OCI-LY7 (cell line): ENCODE measurements around the gene STARD3. TPM values are rescaled to one million over a fixed set of nuclear protein-coding genes. Genes with fewer than 3 reads are reported as not detected.
A peak's percentile ranks its signal among the peaks of the same experiment; 100 is the strongest.
"Not testable (repeated sequence)": the region's sequence is repeated elsewhere in the genome, so short reads cannot be mapped to it uniquely, and the experiment has no call there.

Experiments
- Bru-seq: library from RNA; stranded (reverse); fragments of 400-500 nt; gene quantifications from one replicate; lab custom pipeline; 2021; lab: Mats Ljungman, UMichigan
- BruChase-seq, 2 experiments: library from RNA; stranded (reverse); fragments of 400-500 nt; gene quantifications; one replicate each; lab custom pipeline; 2021; lab: Mats Ljungman, UMichigan
- BruUV-seq: library from RNA; stranded (reverse); fragments of 400-500 nt; replicated peaks from 2 replicates; lab custom pipeline; 2021; lab: Mats Ljungman, UMichigan
- CTCF ChIA-PET: fragments of 300-600 bp; sonication (Branson Sonifier 250); formaldehyde crosslinking; loops from one replicate; lab custom pipeline; 2022; ENCODE audit warnings: antibody characterized with exemption; ENCODE audit not compliant: unreplicated experiment; lab: Charles Lee
- POLR2A ChIA-PET: fragments of 300-600 bp; sonication (Branson Sonifier 250); formaldehyde crosslinking; loops from one replicate; lab custom pipeline; 2022; ENCODE audit warnings: antibody characterized with exemption; lab: Charles Lee
- DNase-seq: peaks from one replicate; pipeline ENCODE4 v3.0.0-alpha.2; 2015; ENCODE audit warnings: low spot score
- H2AFZ ChIP-seq: fragments of 200-600 bp; sonication (generic), shearing (Covaris generic); 2 replicates; pipeline ENCODE4 v1.6.1; 2014; ENCODE audit warnings: mild to moderate bottlenecking, antibody characterized with exemption, low read length, moderate library complexity
- H3K27ac ChIP-seq: fragments of 200-600 bp; sonication (generic); 2 replicates; pipeline ENCODE4 v1.5.1; 2014; ENCODE audit warnings: mixed run types, low read depth, mild to moderate bottlenecking, moderate library complexity, low read length, inconsistent platforms; ENCODE audit not compliant: poor library complexity, severe bottlenecking
- H3K36me3 ChIP-seq: fragments of 200-600 bp; sonication (generic); 2 replicates; pipeline ENCODE4 v1.6.1; 2014; ENCODE audit warnings: mild to moderate bottlenecking, antibody characterized with exemption, low read length, moderate library complexity, mixed read lengths; ENCODE audit not compliant: insufficient read depth
- H3K4me1 ChIP-seq: fragments of 200-600 bp; sonication (generic); 2 replicates; pipeline ENCODE4 v1.5.1; 2014; ENCODE audit warnings: mild to moderate bottlenecking, low read length; ENCODE audit not compliant: insufficient read depth, poor library complexity, severe bottlenecking
- H3K4me2 ChIP-seq: fragments of 200-600 bp; sonication (generic); 2 replicates; pipeline ENCODE4 v1.6.1; 2014; ENCODE audit warnings: mild to moderate bottlenecking, low read length
- H3K4me3 ChIP-seq: fragments of 200-600 bp; sonication (generic); 2 replicates; pipeline ENCODE4 v1.5.1; 2014; ENCODE audit warnings: mild to moderate bottlenecking, low read depth, low read length; ENCODE audit not compliant: poor library complexity, severe bottlenecking
- H3K79me2 ChIP-seq: fragments of 200-600 bp; sonication (generic); 2 replicates; pipeline ENCODE4 v1.6.1; 2016; ENCODE audit warnings: low read depth, mild to moderate bottlenecking, low read length, moderate library complexity, mixed read lengths; ENCODE audit not compliant: insufficient read depth
- H3K9me2 ChIP-seq: fragments of 200-600 bp; sonication (generic); 2 replicates; pipeline ENCODE4 v1.6.1; 2016; ENCODE audit warnings: mild to moderate bottlenecking, low read length, mixed read lengths; ENCODE audit not compliant: insufficient read depth
- H3K9me3 ChIP-seq: fragments of 200-600 bp; sonication (generic); 2 replicates; pipeline ENCODE4 v1.6.1; 2014; ENCODE audit warnings: mild to moderate bottlenecking, mixed run types, low read length, mixed read lengths
- H4K20me1 ChIP-seq: fragments of 200-600 bp; sonication (generic); 2 replicates; pipeline ENCODE4 v1.6.1; 2014; ENCODE audit warnings: mild to moderate bottlenecking, antibody characterized with exemption, low read length, moderate library complexity, mixed read lengths; ENCODE audit not compliant: insufficient read depth
- CTCF ChIP-seq: fragments of 200-600 bp; sonication (generic); conservative IDR thresholded peaks from 2 replicates; pipeline ENCODE4 v1.5.1; 2014; ENCODE audit warnings: mild to moderate bottlenecking, antibody characterized with exemption, low read length, moderate library complexity, mixed read lengths
- EZH2phosphoT487 ChIP-seq: fragments of 200-600 bp; sonication (generic); IDR thresholded peaks from 2 replicates; pipeline ENCODE4 v1.6.1; 2018; ENCODE audit warnings: low read depth, borderline replicate concordance, mild to moderate bottlenecking, mixed run types, antibody characterized with exemption, low read length, moderate library complexity, mixed read lengths
- intact Hi-C: fragments of 100-400 bp; cut with micrococcal nuclease; formaldehyde crosslinking; loops from one replicate; pipeline ENCODE4 v1.10.0; 2022; ENCODE audit not compliant: unreplicated experiment
- long read RNA-seq: library from polyadenylated mRNA; stranded (forward); transcript quantifications from one replicate; pipeline ENCODE4 v2.0.0, GENCODE V29; 2022
- total RNA-seq, 2 experiments: library from RNA; depleted of rRNA in 1 of 2; stranded (reverse); fragments of >200 nt in 1 of 2; shearing (Covaris generic) in 1 of 2; gene quantifications; 2 replicates each; pipeline ENCODE4 v1.2.3, GENCODE V29; 2014 to 2022

STARD3 gene
- total RNA-seq (2014; rRNA removed; shearing (Covaris generic)) (33.7 and 36.5 TPM in 2 replicates), total RNA-seq (2022) (54.2 and 62.1 TPM in 2 replicates), Bru-seq, nascent RNA (percentile 60 among the genes with signal in this experiment), BruChase-seq, experiment 1, labeled RNA remaining after a 6-hour chase (percentile 69 among the genes with signal in this experiment), BruChase-seq, experiment 2, labeled RNA remaining after a 2-hour chase (percentile 68 among the genes with signal in this experiment)
- long read RNA-seq, transcript STARD3-201 (15 exons, 2,132 nt): major isoform, 47 of 99 reads
- long read RNA-seq, partial matches to known transcripts: 8 of 99 reads
- long read RNA-seq, other reads (novel, unspliced or antisense): 42 of 99 reads

DNA sequence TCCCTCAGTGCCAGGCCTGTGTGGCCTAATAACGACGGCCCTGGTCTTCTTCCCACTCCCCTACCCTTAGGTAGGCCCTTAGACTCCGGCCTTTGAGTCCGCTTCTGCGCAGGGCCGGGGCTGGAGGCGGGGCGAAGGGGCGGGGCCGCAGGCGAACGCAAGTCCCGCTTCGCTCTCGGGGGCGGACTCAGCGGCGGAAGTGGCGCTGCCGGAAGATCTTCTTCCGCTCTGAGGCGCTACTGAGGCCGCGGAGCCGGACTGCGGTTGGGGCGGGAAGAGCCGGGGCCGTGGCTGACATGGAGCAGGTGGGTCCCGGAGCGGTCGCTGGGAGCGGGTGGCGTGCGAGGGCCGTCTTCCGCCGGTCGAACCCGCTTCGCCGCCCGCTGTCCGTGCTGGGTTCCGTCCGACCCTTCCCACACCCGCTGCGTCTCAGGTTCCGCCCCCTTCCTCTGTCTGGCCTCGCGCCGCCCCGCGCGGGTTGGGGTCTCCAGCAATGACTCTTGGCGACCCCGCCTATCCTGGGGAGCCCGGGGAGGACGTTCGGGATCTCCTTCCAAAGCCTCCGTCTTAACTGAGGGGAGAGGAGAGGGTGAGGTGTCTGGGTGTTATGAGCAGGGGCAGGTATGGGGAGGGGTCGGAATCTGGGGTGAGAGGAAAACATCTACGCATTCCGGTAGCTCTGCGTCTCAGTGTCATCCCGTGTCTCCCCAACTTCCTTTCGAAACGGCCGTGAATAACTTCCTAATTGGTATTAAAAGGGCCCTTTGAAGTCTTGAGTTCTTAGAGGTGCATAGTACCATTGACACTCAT is at the start of gene STARD3:
Gene STARD3 (plus strand): TSS at position 218 of the 810 bp plus-strand sequence. CDS start 16,388 bp downstream, outside the sequence.
- ChIA-PET CTCF (interaction anchor here (1.3 kb wide), 1 partner anchor 15 kb away, joined by 5 read pairs; no protein-coding TSS in a partner anchor), POLR2A (interaction anchor here (0.6 to 1.3 kb wide), 3 partner anchors 9 to 1225 kb away, joined by 3 to 6 read pairs (median 6); partner anchors contain the start of gene PGAP3)
- peak; percentile 93 for DNase-seq
- H3K4me3 ChIP-seq: peak within 1 kb of the TSS; percentile 77
- peak within 1 kb of the TSS; percentile 95 for H3K4me2 ChIP-seq
- no peaks in the 10 kb centered on the region for H3K9me2 ChIP-seq
- no peaks in the 10 kb centered on the region for H3K9me3 ChIP-seq
- no TSS peak for BruUV-seq
- H4K20me1 ChIP-seq: peaks cover 8% of the 10 kb centered on the region; the same call in 1 of the 2 replicates
- peaks cover 20% of the 10 kb centered on the region for H3K79me2 ChIP-seq
- intact Hi-C loops: loop anchor here (1.0 kb wide), 1 partner anchor 117 kb away; no protein-coding TSS in a partner anchor
- peak within 1 kb of the TSS; percentile 29; the same call in 1 of the 2 replicates for H2AFZ ChIP-seq
- no peaks in the 10 kb centered on the region for H3K36me3 ChIP-seq
- peak within 1 kb of the TSS; percentile 53 for H3K27ac ChIP-seq
- TF ChIP-seq CTCF (no peak), EZH2phosphoT487 (no peak)
- H3K4me1 ChIP-seq: peaks cover 34% of the 10 kb centered on the region

DNA sequence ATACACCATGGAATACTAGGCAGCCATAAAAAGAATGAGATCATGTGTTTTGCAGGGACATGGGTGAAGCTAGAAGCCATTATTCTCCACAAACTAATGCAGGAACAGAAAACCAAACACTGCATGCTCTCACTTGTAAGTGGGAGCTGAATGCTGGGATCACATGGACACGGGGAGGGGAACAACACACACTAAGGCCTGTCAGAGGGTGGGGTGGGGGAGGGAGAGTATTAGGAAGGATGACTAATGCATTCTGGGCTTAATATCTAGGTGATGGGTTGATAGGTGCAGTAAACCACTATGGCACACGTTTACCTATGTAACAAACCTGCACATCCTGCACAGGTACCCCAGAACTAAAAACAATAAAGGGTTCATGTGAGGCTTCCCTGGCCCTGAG is 46.8 kb upstream of the STARD3 start:
- CTCF ChIA-PET, BruUV-seq: not testable (repeated sequence)

More for the DNA sequence above, 46.8 kb upstream of the STARD3 start:
- H3K4me1 ChIP-seq, H3K79me2 ChIP-seq, POLR2A ChIA-PET, H3K27ac ChIP-seq, H3K36me3 ChIP-seq, DNase-seq, H3K9me3 ChIP-seq, H2AFZ ChIP-seq, H3K4me3 ChIP-seq, H3K4me2 ChIP-seq, intact Hi-C loops, H3K9me2 ChIP-seq, H4K20me1 ChIP-seq: not testable (repeated sequence)
